ENCODE data around the gene ALOX12B.
"Not testable (repeated sequence)": the region's sequence is repeated elsewhere in the genome, so short reads cannot be mapped to it uniquely, and the experiment has no call there.

The ALOX12B gene

GRCh38 chr17:8044819-8045810 is 42.4 kb downstream of the ALOX12B start:
- DNase-seq (ENCODE audit: low spot score): no peak

GRCh38 chr17:8041979-8042378 is 45.5 kb downstream of the ALOX12B start:
- DNase-seq (ENCODE audit: low spot score): no peak

GRCh38 chr17:8041249-8041928 is 46.1 kb downstream of the ALOX12B start:
- no peak for DNase-seq (ENCODE audit: low spot score)

GRCh38 chr17:8039611-8040168 is 47.8 kb downstream of the ALOX12B start:
- no peak for DNase-seq (ENCODE audit: low spot score)

GRCh38 chr17:8038954-8039610 is 48.4 kb downstream of the ALOX12B start, which contains the start of gene ALOX15B:
Gene ALOX15B, plus strand, starts transcription at chr17:8039059. Its CDS starts 97 bp downstream, at chr17:8039156.
- peak; percentile 38 for DNase-seq (ENCODE audit: low spot score)

GRCh38 chr17:8032442-8032841 is 55.1 kb downstream of the ALOX12B start:
- DNase-seq (ENCODE audit: low spot score): no peak

GRCh38 chr17:8031950-8032349 is 55.6 kb downstream of the ALOX12B start:
- DNase-seq (ENCODE audit: low spot score): no peak

GRCh38 chr17:8031261-8031661 is 56.3 kb downstream of the ALOX12B start:
- DNase-seq (ENCODE audit: low spot score): no peak

GRCh38 chr17:8029121-8029520 is 58.4 kb downstream of the ALOX12B start:
- no peak for DNase-seq (ENCODE audit: low spot score)

GRCh38 chr17:8025176-8025911 is 62.2 kb downstream of the ALOX12B start:
- no peak for DNase-seq (ENCODE audit: low spot score)

- not testable (repeated sequence) for DNase-seq (ENCODE audit: low spot score)
Measured at GRCh38 chr17:8024161-8024560, 63.4 kb downstream of the ALOX12B start.
